IMR-90 (cell line): ENCODE measurements around the gene RAI1.

Experiments used
- CEBPB ChIP-seq: IDR thresholded peaks from 2 replicates; pipeline ENCODE4 v1.6.1; 2012; ENCODE audit warnings: low read depth, low read length, improper control_type of control experiment
- CHD1 ChIP-seq: IDR thresholded peaks from 2 replicates; pipeline ENCODE4 v1.6.1; 2012; ENCODE audit warnings: low read depth, low read length, improper control_type of control experiment
- MAFK ChIP-seq: IDR thresholded peaks from 2 replicates; pipeline ENCODE4 v1.6.1; 2012; ENCODE audit warnings: low read depth, low read length, improper control_type of control experiment
- MAZ ChIP-seq: IDR thresholded peaks from 2 replicates; pipeline ENCODE4 v1.6.1; 2012; ENCODE audit warnings: low read depth, mild to moderate bottlenecking, low read length, improper control_type of control experiment, moderate library complexity, borderline replicate concordance
- POLR2A ChIP-seq: IDR thresholded peaks from 2 replicates; pipeline ENCODE4 v1.6.1; 2012; ENCODE audit warnings: mild to moderate bottlenecking, low read depth, low read length
- RAD21 ChIP-seq: IDR thresholded peaks from 2 replicates; pipeline ENCODE4 v1.6.1; 2012; ENCODE audit warnings: low read length, improper control_type of control experiment
- RCOR1 ChIP-seq: IDR thresholded peaks from 2 replicates; pipeline ENCODE4 v1.6.1; 2012; ENCODE audit warnings: mild to moderate bottlenecking, low read length, improper control_type of control experiment; ENCODE audit not compliant: insufficient replicate concordance
- RFX5 ChIP-seq: IDR thresholded peaks from 2 replicates; pipeline ENCODE4 v1.8.0; 2012; ENCODE audit warnings: low read depth, mild to moderate bottlenecking, low read length, moderate library complexity
- TF ChIP-seq, protein P1 (sequence below): conservative IDR thresholded peaks from 2 replicates; pipeline ENCODE4 v1.5.1; 2012; ENCODE audit warnings: mild to moderate bottlenecking, low read depth, low read length, improper control_type of control experiment
- TF ChIP-seq, protein P2 (sequence below): fragments of 150-350 bp; IDR thresholded peaks from 2 replicates; pipeline ENCODE4 v1.6.1; 2016; ENCODE audit warnings: low read depth, mild to moderate bottlenecking, low read length, moderate library complexity, borderline replicate concordance
- TF ChIP-seq, protein P3 (sequence below): fragments of 150-350 bp; IDR thresholded peaks from 2 replicates; pipeline ENCODE4 v1.6.1; 2017; ENCODE audit warnings: mild to moderate bottlenecking, antibody characterized with exemption, low read length, low read depth

DNA sequence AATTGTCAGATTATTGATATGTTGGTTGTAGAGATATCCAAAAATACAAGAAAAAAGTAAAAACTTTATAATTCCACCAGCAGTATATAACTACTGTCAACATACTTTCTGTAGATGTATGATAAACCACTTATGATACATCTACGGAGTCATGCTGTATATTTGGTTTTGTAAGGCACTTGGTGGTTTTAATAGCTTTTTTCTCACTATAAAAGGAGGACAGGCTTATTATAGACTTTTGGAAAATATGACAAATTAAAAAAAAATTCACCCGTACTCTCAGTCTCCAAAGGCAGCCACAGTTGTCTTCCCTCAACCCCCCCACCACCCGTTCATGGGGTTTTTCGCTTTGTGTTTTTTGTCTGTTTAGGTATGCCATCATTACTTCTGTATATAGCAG lies 14.8 kb downstream of the RAI1 start:
- TF ChIP-seq POLR2A (no peak), RCOR1 (no peak), MAZ (no peak), RFX5 (no peak), RAD21 (no peak), CEBPB (no peak), CHD1 (no peak), MAFK (no peak)
- TF ChIP-seq, protein P1, sequence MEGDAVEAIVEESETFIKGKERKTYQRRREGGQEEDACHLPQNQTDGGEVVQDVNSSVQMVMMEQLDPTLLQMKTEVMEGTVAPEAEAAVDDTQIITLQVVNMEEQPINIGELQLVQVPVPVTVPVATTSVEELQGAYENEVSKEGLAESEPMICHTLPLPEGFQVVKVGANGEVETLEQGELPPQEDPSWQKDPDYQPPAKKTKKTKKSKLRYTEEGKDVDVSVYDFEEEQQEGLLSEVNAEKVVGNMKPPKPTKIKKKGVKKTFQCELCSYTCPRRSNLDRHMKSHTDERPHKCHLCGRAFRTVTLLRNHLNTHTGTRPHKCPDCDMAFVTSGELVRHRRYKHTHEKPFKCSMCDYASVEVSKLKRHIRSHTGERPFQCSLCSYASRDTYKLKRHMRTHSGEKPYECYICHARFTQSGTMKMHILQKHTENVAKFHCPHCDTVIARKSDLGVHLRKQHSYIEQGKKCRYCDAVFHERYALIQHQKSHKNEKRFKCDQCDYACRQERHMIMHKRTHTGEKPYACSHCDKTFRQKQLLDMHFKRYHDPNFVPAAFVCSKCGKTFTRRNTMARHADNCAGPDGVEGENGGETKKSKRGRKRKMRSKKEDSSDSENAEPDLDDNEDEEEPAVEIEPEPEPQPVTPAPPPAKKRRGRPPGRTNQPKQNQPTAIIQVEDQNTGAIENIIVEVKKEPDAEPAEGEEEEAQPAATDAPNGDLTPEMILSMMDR, result no peak
- TF ChIP-seq, protein P2, sequence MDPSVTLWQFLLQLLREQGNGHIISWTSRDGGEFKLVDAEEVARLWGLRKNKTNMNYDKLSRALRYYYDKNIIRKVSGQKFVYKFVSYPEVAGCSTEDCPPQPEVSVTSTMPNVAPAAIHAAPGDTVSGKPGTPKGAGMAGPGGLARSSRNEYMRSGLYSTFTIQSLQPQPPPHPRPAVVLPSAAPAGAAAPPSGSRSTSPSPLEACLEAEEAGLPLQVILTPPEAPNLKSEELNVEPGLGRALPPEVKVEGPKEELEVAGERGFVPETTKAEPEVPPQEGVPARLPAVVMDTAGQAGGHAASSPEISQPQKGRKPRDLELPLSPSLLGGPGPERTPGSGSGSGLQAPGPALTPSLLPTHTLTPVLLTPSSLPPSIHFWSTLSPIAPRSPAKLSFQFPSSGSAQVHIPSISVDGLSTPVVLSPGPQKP, result no peak
- TF ChIP-seq, protein P3, sequence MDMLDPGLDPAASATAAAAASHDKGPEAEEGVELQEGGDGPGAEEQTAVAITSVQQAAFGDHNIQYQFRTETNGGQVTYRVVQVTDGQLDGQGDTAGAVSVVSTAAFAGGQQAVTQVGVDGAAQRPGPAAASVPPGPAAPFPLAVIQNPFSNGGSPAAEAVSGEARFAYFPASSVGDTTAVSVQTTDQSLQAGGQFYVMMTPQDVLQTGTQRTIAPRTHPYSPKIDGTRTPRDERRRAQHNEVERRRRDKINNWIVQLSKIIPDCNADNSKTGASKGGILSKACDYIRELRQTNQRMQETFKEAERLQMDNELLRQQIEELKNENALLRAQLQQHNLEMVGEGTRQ, result no peak
